Prostate gland (tissue), 2 donors: ENCODE data around the gene B3GNT5.

Source experiments
- CTCF ChIP-seq, 4 experiments: fragments of 200-600 bp in 2 of 4; fragments of 450-650 bp in 2 of 4; sonication (generic) in 2 of 4; IDR thresholded peaks; 1 replicate in 3 of 4; 2 replicates in 1 of 4; pipeline ENCODE4 v1.5.1; 2016 to 2019; ENCODE audit warnings: antibody characterized with exemption in 4 of 4, mild to moderate bottlenecking in 2 of 4, moderate library complexity in 2 of 4
- POLR2A ChIP-seq: fragments of 450-650 bp; IDR thresholded peaks from one replicate; pipeline ENCODE4 v1.6.1; 2016; ENCODE audit warnings: antibody characterized with exemption, mild to moderate bottlenecking

DNA sequence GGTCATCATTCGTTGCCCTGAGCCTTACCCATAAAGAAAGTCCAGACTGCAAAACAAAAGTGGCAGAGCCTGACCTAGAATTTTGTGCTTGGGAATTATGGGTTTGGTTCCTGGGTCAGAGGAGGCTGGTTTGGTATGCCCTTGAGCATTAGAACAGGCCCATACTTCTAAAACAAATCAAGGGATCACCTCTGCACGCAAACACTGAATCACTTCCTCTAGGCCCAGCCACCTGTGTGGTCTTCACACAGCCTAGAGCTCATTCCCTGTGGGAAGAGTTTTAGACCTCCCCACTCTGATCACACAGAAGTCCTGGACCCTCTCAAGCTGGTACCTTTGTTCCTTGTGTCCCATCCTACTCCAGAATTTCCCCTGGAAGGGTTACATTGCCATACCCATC, 59.4 kb downstream of the B3GNT5 start:
- TF ChIP-seq CTCF (IDR thresholded peaks at IDR 0.05) = no peak
- TF ChIP-seq POLR2A = no peak
